Parathyroid adenoma (tissue), 2 donors: ENCODE results near the gene NKD1.

ENCODE experiments used
- H2AFZ ChIP-seq: fragments of 300-600 bp; sonication (generic); one replicate; pipeline ENCODE4 v1.7.0; 2017; ENCODE audit warnings: antibody characterized with exemption, mild to moderate bottlenecking
- H3K27ac ChIP-seq: fragments of 300-600 bp; sonication (generic); one replicate; pipeline ENCODE4 v1.7.0; 2017
- H3K27me3 ChIP-seq: fragments of 300-600 bp; sonication (generic); one replicate; pipeline ENCODE4 v1.7.0; 2017; ENCODE audit warnings: low read length; ENCODE audit not compliant: control insufficient read depth, insufficient read depth
- H3K36me3 ChIP-seq: fragments of 300-600 bp; sonication (generic); one replicate; pipeline ENCODE4 v1.7.0; 2017; ENCODE audit warnings: low read length; ENCODE audit not compliant: control insufficient read depth, insufficient read depth
- H3K4me1 ChIP-seq: fragments of 300-600 bp; sonication (generic); one replicate; pipeline ENCODE4 v1.7.0; 2017; ENCODE audit warnings: control low read depth
- H3K4me2 ChIP-seq: fragments of 300-600 bp; sonication (generic); one replicate; pipeline ENCODE4 v1.7.0; 2017; ENCODE audit warnings: low read length
- H3K4me3 ChIP-seq: fragments of 300-600 bp; sonication (generic); one replicate; pipeline ENCODE4 v1.7.0; 2017; ENCODE audit warnings: low read depth, low read length
- H3K79me2 ChIP-seq: fragments of 300-600 bp; sonication (generic); one replicate; pipeline ENCODE4 v1.7.0; 2017; ENCODE audit warnings: control low read depth
- H3K9ac ChIP-seq: fragments of 300-600 bp; sonication (generic); one replicate; pipeline ENCODE4 v1.7.0; 2017; ENCODE audit warnings: mild to moderate bottlenecking
- H3K9me3 ChIP-seq: fragments of 300-600 bp; sonication (generic); one replicate; pipeline ENCODE4 v1.7.0; 2017; ENCODE audit warnings: low read length; ENCODE audit not compliant: control insufficient read depth
- TF ChIP-seq, protein P1 (sequence below): fragments of 300-600 bp; sonication (generic); IDR thresholded peaks from one replicate; pipeline ENCODE4 v1.7.0; 2017; ENCODE audit warnings: antibody characterized with exemption, mild to moderate bottlenecking
- donor health status: primary hyperparathyroidism.

NKD1 gene

DNA sequence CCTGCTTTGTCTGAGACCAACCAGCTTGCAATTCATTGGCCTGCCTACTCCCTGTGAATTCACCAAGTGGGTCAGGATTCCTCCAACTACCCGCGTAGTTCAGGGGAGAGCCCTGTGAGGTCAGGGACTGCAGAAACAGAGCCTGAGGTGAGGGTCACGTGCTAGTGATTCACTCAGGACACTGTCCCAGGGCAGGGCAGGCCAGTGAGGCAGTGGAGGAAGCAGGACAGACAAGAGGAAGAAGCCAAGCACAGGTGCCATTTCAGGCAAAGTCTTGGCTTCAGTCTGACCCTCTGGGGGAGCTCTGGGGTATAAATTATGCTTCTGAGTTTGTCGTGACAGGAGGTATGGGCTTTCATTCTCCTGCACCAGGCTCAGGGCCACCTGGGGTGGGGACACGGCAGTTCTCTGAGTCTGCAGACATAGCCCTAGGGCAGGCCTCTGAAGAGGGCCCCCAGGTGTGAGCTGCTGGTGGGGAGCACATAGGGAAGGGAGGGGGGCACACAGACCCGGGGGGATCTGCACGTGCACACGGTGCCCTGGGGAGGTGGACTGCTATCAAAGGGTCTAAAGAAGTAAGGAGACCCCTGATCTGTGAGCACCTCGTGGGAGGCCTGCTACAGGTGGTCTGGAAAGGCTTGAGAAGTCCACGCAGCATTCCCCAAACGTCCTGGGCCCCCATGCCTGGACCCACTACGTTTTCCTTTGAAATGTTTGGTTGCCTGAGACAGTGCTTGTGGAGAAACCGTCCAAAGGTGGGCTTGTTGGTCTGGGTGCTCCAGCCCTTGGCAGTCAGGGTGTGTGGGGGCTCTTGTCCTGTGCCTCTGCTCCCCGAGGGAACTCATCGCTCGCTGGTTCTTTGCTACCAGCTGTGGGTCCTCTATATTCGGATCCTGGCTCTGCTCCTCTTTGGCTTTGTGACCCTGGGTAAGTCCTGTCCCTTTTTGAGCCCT lies 46.4 kb downstream of the NKD1 start:
- Histone ChIP-seq H3K9ac (no peak overlapping the region), H2AFZ (no peak overlapping the region), H3K79me2 (no peaks in the 10 kb centered on the region), H3K36me3 (no peaks in the 10 kb centered on the region), H3K27ac (no peak overlapping the region), H3K4me3 (no peak overlapping the region), H3K9me3 (no peaks in the 10 kb centered on the region), H3K4me2 (no peak overlapping the region), H3K27me3 (no peaks in the 10 kb centered on the region), H3K4me1 (no peaks in the 10 kb centered on the region)
- TF ChIP-seq, protein P1, sequence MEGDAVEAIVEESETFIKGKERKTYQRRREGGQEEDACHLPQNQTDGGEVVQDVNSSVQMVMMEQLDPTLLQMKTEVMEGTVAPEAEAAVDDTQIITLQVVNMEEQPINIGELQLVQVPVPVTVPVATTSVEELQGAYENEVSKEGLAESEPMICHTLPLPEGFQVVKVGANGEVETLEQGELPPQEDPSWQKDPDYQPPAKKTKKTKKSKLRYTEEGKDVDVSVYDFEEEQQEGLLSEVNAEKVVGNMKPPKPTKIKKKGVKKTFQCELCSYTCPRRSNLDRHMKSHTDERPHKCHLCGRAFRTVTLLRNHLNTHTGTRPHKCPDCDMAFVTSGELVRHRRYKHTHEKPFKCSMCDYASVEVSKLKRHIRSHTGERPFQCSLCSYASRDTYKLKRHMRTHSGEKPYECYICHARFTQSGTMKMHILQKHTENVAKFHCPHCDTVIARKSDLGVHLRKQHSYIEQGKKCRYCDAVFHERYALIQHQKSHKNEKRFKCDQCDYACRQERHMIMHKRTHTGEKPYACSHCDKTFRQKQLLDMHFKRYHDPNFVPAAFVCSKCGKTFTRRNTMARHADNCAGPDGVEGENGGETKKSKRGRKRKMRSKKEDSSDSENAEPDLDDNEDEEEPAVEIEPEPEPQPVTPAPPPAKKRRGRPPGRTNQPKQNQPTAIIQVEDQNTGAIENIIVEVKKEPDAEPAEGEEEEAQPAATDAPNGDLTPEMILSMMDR = no peak

DNA sequence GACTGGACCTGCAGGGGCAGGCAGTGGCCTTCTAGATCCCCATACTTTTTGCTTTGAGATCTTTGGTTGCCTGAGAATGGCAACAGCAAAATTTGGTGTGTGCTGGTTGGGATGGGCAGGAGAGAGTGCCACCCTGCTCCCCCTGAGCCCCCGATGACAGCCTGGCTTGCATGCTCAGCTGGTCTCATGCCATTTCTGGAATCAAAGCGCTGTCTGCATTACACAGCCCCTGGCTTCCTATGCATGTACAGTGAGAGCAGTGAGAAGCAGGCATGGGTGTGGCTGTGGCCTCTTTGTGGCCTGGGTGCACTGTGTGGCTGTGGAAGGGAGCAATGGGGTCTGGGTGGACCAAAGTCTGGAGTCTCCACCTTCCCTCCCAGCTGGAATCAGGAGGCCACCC lies 47.7 kb downstream of the NKD1 start:
- H2AFZ ChIP-seq = no peak overlapping the region
- H3K4me1 ChIP-seq = no peaks in the 10 kb centered on the region
- no peaks in the 10 kb centered on the region for H3K79me2 ChIP-seq
- TF ChIP-seq, protein P1 = no peak
- H3K4me2 ChIP-seq = no peak overlapping the region
- H3K9me3 ChIP-seq = no peaks in the 10 kb centered on the region
- no peak overlapping the region for H3K4me3 ChIP-seq
- no peaks in the 10 kb centered on the region for H3K27me3 ChIP-seq
- H3K9ac ChIP-seq = no peak overlapping the region
- H3K27ac ChIP-seq = no peak overlapping the region
- no peaks in the 10 kb centered on the region for H3K36me3 ChIP-seq

DNA sequence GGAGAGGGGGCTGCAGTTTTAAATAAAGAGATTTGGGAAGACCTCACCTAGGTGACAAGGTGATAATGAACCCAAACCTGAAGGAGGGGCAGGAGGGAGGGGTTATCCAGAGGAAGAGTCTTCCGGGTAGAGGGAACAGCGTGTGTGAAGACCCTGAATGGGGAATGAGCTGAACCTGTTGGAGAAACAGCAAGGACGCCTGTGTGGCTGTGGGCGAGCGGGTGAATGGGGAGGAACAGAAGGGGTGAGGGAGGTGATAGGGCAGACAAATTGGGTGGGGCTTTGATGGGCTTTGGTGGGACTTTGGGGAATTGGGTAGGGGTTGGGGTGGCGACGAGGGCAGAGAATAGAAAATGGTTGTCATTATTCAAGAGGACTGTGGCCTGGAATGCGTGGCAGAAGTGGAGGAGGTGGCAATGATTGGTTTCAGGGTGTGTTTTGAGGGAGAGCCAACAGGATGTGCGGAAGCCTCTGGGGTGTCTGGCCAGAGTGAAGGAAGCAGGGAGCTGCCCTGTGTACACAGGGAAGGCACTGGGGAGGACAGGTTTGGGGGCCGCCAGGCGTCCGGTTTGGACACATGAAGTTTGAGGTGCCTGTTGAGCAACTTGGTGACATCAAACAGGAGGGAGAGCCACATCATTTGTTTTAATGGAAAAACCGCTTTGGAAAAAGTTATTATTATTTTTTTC lies 48.7 kb downstream of the NKD1 start:
- Histone ChIP-seq H3K4me2 (no peak overlapping the region), H3K79me2 (no peaks in the 10 kb centered on the region), H3K9ac (no peak overlapping the region), H3K9me3 (no peaks in the 10 kb centered on the region), H3K4me1 (no peaks in the 10 kb centered on the region), H2AFZ (no peak overlapping the region), H3K27me3 (no peaks in the 10 kb centered on the region), H3K4me3 (no peak overlapping the region), H3K36me3 (no peaks in the 10 kb centered on the region), H3K27ac (no peak overlapping the region)
- TF ChIP-seq, protein P1 = no peak

DNA sequence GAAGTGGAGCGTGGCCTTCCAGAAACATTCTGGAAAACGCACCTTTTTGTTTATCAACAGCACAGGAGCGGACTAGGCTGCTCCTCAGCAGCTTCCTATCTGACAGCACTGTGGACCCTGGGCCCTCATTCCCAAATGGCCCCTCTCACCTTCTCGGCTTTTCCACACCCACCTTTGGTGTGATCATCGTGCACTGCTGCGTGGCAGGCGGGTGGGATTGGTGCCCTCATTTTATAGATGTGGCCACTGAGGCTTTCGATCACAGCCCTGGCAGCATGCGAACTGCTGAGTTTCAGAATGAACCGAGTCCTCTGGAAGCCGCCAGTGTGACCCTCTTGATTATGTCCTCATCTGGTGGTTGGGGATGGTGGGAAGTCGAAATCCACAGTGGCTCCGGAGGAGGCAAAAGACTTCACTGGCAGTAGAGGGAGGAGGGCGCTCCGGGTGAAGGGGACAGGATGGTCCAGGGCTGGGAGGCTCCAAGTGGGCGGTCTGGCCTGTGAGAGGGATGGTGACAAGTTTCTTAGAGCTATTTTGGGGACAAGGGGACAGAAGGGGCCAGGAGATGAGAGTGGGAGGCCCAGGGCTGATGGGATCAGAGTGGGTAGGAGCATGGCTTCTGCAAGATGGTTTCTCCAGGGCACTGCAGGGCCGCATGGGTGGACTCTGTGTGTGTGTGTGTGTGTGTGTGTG lies 49.5 kb downstream of the NKD1 start:
- no peaks in the 10 kb centered on the region for H3K36me3 ChIP-seq
- H3K4me3 ChIP-seq = no peak overlapping the region
- no peaks in the 10 kb centered on the region for H3K27me3 ChIP-seq
- no peaks in the 10 kb centered on the region for H3K79me2 ChIP-seq
- TF ChIP-seq, protein P1 = no peak
- H3K9me3 ChIP-seq = no peaks in the 10 kb centered on the region
- no peaks in the 10 kb centered on the region for H3K4me1 ChIP-seq
- H2AFZ ChIP-seq = no peak overlapping the region
- H3K4me2 ChIP-seq = no peak overlapping the region
- no peak overlapping the region for H3K27ac ChIP-seq
- no peak overlapping the region for H3K9ac ChIP-seq
